COR-L47 (cell line): Measurements from ENCODE around the gene SLC5A8.

Experiments
- DNase-seq: peaks from one replicate; lab custom pipeline; 2025; lab: John Stamatoyannopoulos, UW

Gene SLC5A8, protein sequence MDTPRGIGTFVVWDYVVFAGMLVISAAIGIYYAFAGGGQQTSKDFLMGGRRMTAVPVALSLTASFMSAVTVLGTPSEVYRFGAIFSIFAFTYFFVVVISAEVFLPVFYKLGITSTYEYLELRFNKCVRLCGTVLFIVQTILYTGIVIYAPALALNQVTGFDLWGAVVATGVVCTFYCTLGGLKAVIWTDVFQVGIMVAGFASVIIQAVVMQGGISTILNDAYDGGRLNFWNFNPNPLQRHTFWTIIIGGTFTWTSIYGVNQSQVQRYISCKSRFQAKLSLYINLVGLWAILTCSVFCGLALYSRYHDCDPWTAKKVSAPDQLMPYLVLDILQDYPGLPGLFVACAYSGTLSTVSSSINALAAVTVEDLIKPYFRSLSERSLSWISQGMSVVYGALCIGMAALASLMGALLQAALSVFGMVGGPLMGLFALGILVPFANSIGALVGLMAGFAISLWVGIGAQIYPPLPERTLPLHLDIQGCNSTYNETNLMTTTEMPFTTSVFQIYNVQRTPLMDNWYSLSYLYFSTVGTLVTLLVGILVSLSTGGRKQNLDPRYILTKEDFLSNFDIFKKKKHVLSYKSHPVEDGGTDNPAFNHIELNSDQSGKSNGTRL

DNA sequence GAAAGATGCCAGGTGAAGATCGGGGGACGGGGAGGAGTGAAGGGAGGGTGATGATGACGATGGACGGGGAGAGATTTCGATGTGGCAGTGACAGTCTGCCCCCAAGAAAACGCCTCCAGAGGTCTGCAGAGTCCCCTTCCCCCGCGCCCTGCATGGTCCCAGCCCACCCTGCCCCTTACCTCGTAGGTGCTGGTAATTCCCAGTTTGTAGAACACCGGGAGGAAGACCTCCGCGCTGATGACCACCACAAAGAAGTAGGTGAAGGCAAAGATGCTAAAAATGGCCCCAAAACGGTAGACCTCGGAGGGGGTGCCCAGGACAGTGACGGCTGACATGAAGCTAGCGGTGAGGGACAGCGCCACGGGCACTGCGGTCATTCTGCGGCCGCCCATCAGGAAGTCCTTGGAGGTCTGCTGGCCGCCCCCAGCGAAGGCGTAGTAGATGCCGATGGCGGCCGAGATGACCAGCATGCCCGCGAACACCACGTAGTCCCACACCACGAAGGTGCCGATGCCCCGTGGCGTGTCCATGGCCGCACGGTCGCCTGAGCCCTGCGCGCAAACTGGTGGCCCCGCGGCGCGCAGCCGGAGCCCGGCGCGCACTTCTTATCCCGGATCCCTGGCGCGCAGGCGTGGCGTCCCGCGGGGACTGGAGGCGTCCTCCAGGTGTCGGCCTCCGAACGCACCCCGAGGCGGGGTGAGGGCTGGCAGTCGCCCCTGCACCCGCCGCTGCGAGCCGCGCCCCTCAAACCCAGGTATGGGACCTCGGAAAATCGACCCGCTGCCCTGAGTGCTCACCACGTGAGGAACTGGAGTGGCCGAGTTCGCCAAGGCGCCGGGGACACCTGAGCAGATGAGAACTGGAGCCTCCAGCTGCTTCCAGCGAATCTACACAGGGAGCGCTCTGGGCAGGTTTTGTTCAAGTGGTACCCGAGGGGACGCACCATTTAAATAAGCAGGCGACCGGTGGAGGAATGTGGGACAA is at the start of gene SLC5A8:
SLC5A8 (minus strand) TSS at position 920 of the 984 bp plus-strand sequence; CDS start at position 530, 390 bp downstream.
- DNase-seq: peak; percentile 21

DNA sequence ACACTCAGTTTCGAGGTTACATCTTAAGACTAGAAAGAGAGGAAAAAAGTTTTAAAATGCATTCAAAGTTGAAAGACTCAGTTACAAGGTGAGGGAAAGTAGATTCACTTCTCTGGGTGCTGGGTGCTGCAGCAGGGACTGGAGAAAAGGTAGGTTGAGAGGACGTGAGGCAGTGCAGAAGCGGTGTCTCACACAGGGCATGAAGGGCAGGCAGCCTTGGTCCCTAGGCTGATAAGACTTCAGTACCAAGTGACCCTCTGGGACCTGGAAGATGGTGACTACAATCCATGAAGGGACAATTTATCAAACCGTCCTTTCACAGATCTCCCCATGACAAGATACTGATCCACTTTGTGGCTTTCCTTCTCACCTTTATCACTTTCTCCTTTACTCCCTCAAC is 47.3 kb upstream of the SLC5A8 start:
- DNase-seq: no peak

DNA sequence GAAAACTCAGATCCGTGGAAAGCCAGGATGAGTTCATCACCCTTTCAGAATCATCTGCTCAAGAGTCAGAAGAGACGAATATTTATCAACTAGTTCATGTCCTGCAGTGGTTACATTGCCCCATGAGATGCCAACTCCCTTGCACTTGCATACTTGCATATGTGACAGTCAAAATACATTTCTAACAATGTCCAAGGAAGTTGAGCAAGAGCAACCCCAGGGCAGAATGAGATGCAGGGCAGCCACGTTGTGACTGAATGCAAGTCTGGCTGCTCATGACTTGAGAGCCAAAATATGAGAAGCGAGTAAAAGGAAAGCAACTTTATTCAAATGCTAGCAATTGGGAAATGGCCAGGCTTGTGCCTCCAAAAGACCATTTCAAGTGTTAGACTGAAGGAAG is 46.2 kb upstream of the SLC5A8 start:
- DNase-seq: no peak

DNA sequence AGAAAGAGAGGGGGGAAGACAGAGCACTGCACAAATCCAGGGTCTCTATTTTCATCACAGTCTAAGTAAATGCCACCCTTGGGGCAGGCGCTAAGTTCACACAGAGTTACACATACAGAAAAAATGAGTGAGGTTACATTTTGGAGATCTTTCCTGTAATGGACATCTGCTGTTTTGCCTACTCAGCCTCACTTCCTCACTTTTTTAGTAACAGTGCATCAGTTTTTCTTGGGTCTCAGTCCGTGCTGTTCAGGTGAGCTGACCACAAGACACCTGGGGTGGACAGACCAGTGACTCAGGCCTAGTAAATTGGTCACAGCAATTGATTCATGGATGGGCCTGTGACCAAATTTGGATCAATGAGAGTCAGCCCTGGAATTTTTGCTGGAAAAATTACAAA is 33.6 kb upstream of the SLC5A8 start:
- DNase-seq: no peak

DNA sequence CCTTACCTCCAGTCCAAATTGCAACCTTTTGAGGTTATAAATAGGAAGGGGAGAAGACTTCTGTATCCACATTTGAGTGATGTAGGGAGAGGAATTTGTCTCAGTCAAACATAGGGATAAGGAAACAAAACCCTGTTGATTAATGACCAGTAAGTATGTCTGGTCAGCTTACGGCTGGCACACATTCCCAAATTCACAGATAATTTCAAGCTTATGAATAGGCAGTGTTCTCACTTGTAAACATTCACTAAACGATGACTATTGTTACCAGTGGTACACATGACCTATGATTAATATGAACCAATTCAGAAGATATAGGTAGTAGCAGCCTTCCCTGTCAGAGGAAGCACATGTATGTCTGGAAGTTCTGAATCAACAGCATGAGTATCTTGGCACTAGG is 33.0 kb upstream of the SLC5A8 start:
- no peak for DNase-seq

DNA sequence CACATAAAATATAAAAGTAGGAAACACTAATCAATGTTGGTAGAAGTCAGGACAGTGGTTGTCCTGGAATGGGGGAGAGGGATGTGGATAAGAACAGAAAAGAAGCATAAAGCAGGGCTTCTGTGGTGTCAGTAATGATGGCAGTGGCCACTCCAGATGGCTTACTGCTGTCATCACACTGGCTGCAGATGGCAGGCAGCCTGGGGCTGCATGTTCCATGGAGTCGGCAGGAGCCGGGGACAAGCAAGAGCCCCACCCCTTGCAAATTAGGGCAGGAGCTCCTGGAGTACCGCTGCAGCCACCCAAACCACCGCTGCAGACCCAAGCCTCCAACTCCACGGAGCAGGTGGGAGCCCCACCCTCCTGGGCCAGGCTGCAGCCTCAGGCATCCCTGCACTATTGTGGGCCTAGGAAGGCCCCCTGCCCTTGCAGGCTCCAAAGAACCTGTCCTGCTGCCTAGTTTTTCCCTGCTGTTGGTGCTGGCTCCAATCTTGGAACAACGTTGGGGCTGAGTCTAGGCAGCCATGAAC is 28.8 kb upstream of the SLC5A8 start:
- no peak for DNase-seq

DNA sequence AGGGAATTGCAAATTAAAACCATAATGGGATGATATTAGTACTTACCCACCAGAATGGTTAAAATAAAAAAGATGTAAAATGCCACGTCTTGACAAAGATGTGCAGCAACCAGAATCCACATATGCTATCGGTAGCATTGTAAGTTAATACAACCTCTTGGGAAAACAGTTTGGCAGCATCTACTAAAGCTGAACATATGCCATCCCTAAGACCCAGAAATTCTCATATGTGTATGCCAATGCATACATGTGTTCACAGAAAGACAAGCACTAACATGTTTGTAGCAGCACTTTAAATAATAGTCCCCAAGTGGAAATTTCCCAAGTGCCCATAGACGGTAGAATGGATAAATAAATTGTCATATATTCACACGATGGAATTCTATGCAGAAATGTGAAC is 28.3 kb upstream of the SLC5A8 start:
- no peak for DNase-seq

DNA sequence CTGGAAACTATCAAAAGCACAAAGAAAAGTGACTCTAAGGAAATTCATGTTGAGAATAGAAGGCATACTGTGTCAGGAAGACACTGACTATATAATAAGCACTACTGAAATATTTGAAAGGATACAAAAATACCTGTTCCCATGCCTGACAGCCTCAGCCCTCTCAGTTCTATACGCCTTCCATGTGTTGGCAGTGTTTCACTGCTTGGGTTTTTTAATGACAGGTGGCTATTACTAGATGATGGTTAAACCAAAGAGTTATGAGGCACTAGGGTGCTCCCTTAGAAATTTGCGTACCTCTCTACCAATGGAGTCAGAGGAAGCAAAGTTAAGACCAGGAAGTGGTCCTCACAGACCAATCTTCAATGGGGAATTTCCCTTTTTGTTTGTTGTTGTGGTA is 25.6 kb upstream of the SLC5A8 start:
- no peak for DNase-seq

DNA sequence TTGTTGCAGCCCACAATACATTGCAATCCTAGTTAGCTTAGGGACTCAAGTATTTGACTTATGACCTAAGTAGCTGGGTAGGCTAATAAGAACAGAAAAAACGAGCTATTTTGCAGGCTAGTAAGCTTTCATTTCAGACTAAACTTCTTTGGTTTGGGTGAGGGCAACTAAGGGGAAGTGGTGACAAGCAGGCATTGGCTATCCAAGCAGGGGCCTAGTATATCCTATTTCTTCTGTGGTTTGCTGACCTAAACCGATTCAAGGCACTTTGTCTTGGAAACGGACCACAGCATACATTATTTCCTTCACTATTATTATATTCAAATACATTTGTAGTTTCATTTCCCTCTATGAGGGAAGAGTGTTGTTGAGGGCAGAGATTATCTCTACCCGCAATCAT is 21.6 kb upstream of the SLC5A8 start:
- no peak for DNase-seq

DNA sequence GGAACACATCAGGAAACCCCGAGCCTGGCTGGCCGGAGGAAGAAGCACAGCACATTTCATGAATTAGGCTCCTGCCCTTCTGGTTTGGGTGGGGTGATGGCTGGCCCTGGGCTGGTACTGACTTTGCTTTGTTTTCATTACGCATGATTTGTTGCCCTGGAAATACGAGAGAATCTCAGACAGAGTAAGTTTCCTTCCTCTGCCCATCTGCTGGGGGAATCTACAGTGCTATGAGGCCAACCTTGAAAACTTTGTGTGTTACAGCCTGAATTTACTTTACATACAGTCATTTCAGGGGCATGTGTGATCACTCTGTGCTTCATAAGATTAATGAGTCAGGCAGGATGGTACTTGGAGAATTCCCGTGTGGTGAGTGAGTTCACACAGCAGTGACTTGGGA is 20.5 kb upstream of the SLC5A8 start:
- DNase-seq: no peak

DNA sequence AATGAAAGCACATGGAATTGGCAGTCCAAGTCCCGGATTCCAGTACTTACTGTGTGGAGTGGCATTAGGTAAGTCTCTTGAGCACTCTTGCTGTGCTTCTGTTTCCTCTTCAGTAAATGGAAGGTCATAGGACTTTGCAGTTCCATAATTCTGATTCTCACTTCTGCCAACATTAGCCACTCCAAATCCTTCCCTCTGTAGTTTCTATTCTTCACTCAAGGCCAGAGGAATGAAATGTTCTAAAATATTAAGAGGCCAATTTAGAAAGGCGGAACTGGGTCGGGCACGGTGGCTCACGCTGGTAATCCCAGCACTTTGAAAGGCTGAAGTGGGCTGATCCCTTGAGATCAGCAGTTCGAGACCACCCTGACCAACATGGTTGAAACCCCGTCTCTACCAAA is 19.8 kb upstream of the SLC5A8 start:
- no peak for DNase-seq

DNA sequence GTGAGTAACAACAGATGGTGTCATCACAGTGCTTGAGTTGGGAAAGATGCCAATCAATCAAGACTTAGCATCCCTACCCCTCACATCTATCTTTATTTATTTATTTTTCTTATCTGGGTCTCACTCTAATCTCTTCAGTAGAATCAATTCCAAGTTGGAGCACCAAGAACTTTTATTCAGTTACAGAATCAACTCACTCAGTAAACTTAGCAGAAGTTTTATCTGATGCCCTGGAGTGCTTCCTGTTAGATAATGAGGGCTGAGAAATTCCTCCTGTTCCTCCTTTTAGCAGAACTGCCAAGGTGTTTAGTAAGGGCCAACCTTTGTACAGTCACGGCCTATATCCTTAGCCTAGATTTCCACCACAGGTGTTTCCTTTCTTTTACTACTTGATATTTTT is 11.3 kb upstream of the SLC5A8 start:
- no peak for DNase-seq

DNA sequence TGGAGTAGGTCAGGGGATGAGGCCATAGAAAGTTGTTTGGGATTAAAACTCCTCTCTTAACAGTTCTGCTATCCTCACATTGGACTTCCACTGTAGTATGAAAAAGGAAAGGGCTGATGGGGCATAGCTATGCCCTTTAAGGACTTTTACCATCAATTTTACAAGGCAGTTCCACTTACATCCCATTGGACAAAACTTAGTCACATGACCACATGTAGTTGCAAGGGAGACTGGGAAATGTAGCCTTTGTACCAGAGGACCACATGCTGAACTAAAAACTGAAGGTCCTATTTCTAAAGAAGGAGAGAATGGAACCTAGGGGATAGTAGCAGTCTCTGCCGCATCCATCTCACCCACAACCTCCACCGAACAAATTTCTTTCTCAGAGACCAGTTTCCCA is 6.8 kb upstream of the SLC5A8 start:
- no peak for DNase-seq

DNA sequence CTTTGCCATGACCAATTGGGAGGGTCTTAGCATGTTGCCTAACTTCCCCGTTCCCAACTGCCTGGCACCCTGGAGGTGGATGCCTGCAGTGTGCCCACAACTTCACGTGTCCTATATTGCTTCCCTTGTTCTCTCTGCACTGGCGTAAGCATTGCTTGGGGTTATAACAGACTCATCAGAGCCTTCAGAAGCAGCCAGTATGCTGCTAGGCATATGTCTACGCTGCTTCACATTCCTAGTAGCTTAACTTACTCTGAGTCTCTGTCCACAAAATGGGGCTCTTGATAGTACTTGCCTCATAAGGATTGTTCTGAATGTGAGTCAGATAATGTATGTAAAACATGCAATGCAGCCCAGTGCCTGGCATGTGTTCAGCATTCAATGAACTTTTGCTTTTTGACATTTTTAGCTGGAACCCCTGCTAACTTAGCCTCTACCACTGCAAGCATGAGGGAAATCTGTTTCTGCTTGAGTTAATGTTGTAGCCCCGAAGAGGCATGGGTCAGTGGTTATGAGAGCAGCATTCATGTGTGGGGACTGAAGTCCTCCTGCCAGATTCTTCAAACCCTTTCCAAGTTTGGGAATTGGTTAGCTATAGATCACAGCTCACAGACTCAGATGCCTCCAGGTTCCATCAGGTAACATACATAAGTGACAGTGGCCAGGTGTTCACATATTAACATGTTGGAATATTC is 2.8 kb downstream of the SLC5A8 start:
- no peak for DNase-seq

DNA sequence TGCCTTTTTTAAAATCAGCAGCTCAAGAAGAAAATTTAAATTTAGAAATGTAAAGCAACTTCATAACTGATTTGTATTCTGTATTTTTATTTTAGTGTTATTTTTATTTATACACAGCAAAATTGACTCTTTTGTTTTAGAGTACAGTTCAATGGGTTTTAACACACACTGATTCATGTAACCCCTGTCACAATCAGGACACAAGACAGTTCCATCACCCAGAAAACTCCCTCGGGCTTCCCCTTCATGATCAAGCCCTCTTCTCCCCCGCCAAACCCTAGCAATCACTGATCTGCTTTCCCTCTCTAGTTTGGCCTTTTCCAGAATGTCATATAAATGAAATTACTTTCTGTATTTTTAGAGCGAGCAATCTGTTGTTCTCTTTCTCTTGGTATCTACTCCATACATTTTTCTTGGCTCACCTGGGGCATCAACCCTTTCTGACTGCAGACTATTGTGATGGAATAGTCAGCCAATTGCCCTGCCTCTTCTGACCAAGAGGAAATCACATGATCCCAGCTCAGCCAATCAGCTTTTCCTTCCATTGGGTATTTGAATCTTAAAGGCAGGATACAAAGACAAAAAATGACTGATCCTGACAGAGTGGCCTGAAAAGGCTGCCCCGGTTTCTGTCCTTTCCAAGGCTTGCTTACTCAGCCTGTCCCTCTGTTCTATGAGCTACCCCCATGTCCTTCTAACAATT is 5.3 kb downstream of the SLC5A8 start:
- no peak for DNase-seq

DNA sequence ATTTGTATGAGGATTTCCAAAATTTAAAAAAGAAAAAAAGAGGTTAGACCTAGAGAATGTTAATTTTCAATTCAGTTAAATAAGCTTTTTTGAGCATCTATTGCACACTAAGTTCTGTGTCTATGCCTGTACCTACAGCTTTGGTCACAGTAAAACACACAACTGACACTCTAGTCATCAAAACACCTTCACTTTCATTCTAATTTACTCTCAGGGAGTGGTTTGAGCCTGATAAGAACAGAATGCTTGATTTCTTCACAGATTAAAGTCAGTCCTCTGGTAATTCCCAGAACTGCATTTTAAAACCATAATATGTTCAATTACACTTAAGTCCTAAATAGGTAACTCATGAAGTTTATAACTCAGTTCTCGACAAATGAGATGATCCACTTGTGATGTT is 9.2 kb downstream of the SLC5A8 start:
- no peak for DNase-seq

DNA sequence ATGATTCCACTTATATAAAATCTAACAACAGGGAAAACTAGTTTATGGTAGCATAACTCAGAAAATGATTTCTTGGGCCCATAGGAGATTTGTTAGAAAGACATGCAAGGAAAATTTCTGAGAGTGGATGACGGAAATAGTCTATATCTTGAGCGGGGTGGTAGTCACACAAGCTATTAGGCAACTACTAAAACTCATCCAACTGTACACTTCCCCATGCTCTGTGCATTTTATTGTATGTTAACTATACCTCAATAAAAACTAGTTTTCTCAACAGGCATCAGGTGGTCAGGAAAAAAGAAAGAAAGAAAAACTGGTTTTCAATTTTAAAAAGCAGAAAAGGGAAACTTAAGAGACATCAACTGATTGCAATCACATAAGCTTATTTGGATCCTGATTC is 9.9 kb downstream of the SLC5A8 start:
- DNase-seq: no peak

DNA sequence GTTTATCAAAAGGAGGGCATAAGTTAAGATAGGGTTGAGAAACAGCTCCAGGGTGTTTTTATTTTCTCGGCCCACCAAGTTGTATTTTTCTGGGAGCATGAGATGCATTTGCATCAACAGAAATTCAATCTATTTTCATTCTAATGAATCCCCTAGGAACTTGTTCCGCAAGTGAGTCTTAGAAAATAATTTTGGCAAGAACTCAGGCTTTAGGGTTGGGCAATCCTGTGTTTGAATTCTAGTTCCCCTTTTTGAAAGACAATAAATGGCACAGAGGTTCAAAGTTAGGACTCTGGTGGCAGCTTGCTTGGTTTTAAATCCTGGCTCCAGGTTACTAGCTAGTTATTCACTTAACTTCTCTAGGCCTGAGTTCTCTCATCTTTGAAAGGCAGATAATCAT is 23.7 kb downstream of the SLC5A8 start:
- DNase-seq: no peak

DNA sequence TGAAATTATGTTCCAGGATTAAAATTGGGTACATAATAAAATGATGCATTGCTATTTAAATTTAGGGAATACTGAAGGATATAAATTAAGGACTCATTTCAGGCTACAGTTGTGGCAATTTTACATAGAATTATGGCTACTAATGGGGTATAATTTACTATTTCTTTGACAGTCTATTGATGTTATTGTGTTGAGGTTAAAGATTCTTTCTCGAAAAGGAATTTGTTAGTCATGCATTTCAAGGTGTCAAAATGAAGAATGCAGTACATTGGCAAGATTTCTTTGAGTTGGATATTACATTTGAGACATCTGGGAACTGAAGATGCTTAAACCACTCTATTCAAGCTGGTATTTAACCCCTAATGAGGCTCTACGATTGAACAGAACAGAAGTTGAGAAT is 28.3 kb downstream of the SLC5A8 start:
- no peak for DNase-seq

DNA sequence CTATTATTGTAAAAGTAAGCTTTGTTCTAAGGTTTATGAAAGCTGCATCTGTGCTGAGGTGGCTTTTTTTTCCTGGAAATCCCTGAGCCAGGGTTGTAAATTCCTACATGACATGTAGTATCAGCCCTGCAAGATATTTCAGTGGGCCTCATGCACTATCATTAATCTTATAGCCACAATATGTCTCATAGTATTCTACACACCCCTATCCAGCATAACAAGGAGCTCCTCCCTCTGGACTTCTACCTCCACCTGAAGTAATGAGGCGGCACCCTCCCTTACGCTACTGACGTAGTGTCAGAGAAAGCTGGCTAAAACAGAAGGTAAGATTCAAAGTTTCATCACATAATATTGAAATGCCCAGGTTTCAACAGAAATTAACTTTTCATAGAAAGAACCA is 35.5 kb downstream of the SLC5A8 start:
- no peak for DNase-seq

DNA sequence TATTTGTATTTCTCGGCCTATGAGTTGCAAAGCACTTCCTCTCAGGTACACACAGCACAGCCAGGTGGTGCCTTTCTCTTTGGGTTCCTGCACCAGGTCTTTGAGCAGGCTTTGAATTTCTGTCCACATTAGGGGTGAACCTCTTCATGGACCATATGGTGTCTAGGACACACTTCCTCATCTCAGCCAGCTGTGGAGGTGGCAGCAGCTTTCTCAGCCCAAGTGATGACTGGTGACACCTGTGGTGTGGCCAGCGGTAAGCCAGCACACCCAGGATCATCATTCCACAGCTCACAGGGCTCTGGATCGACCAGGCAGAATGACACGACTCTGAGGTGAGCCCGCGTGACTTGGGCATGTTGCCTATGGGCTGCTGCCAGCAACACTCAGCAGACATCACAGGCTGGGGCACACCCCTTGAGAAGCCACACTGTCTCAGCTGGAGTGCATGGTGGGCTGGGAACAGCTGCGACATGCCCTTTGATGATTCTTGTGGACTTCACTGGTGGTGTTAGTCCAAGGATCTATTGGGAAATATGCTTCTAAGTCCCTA is 36.8 kb downstream of the SLC5A8 start:
- DNase-seq: no peak
